ENCODE measurements around the gene COL13A1.

COL13A1 gene

GRCh38 chr10:69888882-69889584, 87.3 kb downstream of the COL13A1 start:
- Histone ChIP-seq H3K27me3 (ENCODE audit: control insufficient read depth in 5 of 5, insufficient read depth in 4 of 5, low read length in 5 of 5) (peaks cover 0 to 7% (median under 1%) of the 10 kb centered on the region in 5 donors), H3K4me1 (ENCODE audit: control insufficient read depth in 5 of 5, insufficient read depth in 5 of 5, low read length in 5 of 5) (no peaks in the 10 kb centered on the region), H3K36me3 (ENCODE audit: control insufficient read depth in 5 of 5, insufficient read depth in 5 of 5, low read length in 5 of 5) (no peaks in the 10 kb centered on the region), H3K9ac (ENCODE audit: low read length in 5 of 5) (no peak overlapping the region), H3K4me3 (ENCODE audit: low read depth in 1 of 5, low read length in 5 of 5) (no peak overlapping the region), H3K9me3 (ENCODE audit: control insufficient read depth in 5 of 5, low read length in 5 of 5) (no peaks in the 10 kb centered on the region), H3K27ac (ENCODE audit: low read depth, low read length) (no peak overlapping the region)

GRCh38 chr10:69890065-69890847, 88.5 kb downstream of the COL13A1 start:
- no peak overlapping the region for H3K27ac ChIP-seq (ENCODE audit: low read depth, low read length)

GRCh38 chr10:69891057-69891617, 89.4 kb downstream of the COL13A1 start:
- H3K27ac ChIP-seq (ENCODE audit: low read depth, low read length): no peak overlapping the region
- H3K9ac ChIP-seq (ENCODE audit: low read length in 5 of 5): no peak overlapping the region
- H3K9me3 ChIP-seq (ENCODE audit: control insufficient read depth in 5 of 5, low read length in 5 of 5): no peaks in the 10 kb centered on the region
- H3K4me3 ChIP-seq (ENCODE audit: low read depth in 1 of 5, low read length in 5 of 5): no peak overlapping the region
- no peaks in the 10 kb centered on the region for H3K36me3 ChIP-seq (ENCODE audit: control insufficient read depth in 5 of 5, insufficient read depth in 5 of 5, low read length in 5 of 5)
- peaks cover 0 to 10% (median 4%) of the 10 kb centered on the region in 5 donors for H3K27me3 ChIP-seq (ENCODE audit: control insufficient read depth in 5 of 5, insufficient read depth in 4 of 5, low read length in 5 of 5)
- H3K4me1 ChIP-seq (ENCODE audit: control insufficient read depth in 5 of 5, insufficient read depth in 5 of 5, low read length in 5 of 5): no peaks in the 10 kb centered on the region

More at GRCh38 chr10:69890065-69890847, 88.5 kb downstream of the COL13A1 start:
- Histone ChIP-seq H3K9me3 (ENCODE audit: control insufficient read depth in 5 of 5, low read length in 5 of 5) (no peaks in the 10 kb centered on the region), H3K27me3 (ENCODE audit: control insufficient read depth in 5 of 5, insufficient read depth in 4 of 5, low read length in 5 of 5) (peaks cover 0 to 7% (median 4%) of the 10 kb centered on the region in 5 donors), H3K9ac (ENCODE audit: low read length in 5 of 5) (no peak overlapping the region), H3K36me3 (ENCODE audit: control insufficient read depth in 5 of 5, insufficient read depth in 5 of 5, low read length in 5 of 5) (no peaks in the 10 kb centered on the region), H3K4me3 (ENCODE audit: low read depth in 1 of 5, low read length in 5 of 5) (no peak overlapping the region), H3K4me1 (ENCODE audit: control insufficient read depth in 5 of 5, insufficient read depth in 5 of 5, low read length in 5 of 5) (no peaks in the 10 kb centered on the region)

- H3K27me3 ChIP-seq (ENCODE audit: control insufficient read depth in 5 of 5, insufficient read depth in 4 of 5, low read length in 5 of 5): peaks cover 0 to 10% (median 4%) of the 10 kb centered on the region in 5 donors
- no peaks in the 10 kb centered on the region for H3K36me3 ChIP-seq (ENCODE audit: control insufficient read depth in 5 of 5, insufficient read depth in 5 of 5, low read length in 5 of 5)
- H3K4me3 ChIP-seq (ENCODE audit: low read depth in 1 of 5, low read length in 5 of 5): no peak overlapping the region
- H3K4me1 ChIP-seq (ENCODE audit: control insufficient read depth in 5 of 5, insufficient read depth in 5 of 5, low read length in 5 of 5): no peaks in the 10 kb centered on the region
- no peaks in the 10 kb centered on the region for H3K9me3 ChIP-seq (ENCODE audit: control insufficient read depth in 5 of 5, low read length in 5 of 5)
- no peak overlapping the region for H3K27ac ChIP-seq (ENCODE audit: low read depth, low read length)
- no peak overlapping the region for H3K9ac ChIP-seq (ENCODE audit: low read length in 5 of 5)
Measured at GRCh38 chr10:69892406-69892805, 90.7 kb downstream of the COL13A1 start.

GRCh38 chr10:69892816-69893215, 91.1 kb downstream of the COL13A1 start:
- Histone ChIP-seq H3K4me1 (ENCODE audit: control insufficient read depth in 5 of 5, insufficient read depth in 5 of 5, low read length in 5 of 5) (no peaks in the 10 kb centered on the region), H3K9me3 (ENCODE audit: control insufficient read depth in 5 of 5, low read length in 5 of 5) (no peaks in the 10 kb centered on the region), H3K27me3 (ENCODE audit: control insufficient read depth in 5 of 5, insufficient read depth in 4 of 5, low read length in 5 of 5) (peaks cover 0 to 10% (median 4%) of the 10 kb centered on the region in 5 donors), H3K36me3 (ENCODE audit: control insufficient read depth in 5 of 5, insufficient read depth in 5 of 5, low read length in 5 of 5) (no peaks in the 10 kb centered on the region), H3K9ac (ENCODE audit: low read length in 5 of 5) (no peak overlapping the region), H3K27ac (ENCODE audit: low read depth, low read length) (no peak overlapping the region), H3K4me3 (ENCODE audit: low read depth in 1 of 5, low read length in 5 of 5) (no peak overlapping the region)

GRCh38 chr10:69893271-69893900, 91.7 kb downstream of the COL13A1 start:
- H3K9me3 ChIP-seq (ENCODE audit: control insufficient read depth in 5 of 5, low read length in 5 of 5): no peaks in the 10 kb centered on the region
- H3K4me1 ChIP-seq (ENCODE audit: control insufficient read depth in 5 of 5, insufficient read depth in 5 of 5, low read length in 5 of 5): no peaks in the 10 kb centered on the region
- no peak overlapping the region for H3K4me3 ChIP-seq (ENCODE audit: low read depth in 1 of 5, low read length in 5 of 5)
- no peaks in the 10 kb centered on the region for H3K36me3 ChIP-seq (ENCODE audit: control insufficient read depth in 5 of 5, insufficient read depth in 5 of 5, low read length in 5 of 5)
- peaks cover 0 to 10% (median 4%) of the 10 kb centered on the region in 5 donors for H3K27me3 ChIP-seq (ENCODE audit: control insufficient read depth in 5 of 5, insufficient read depth in 4 of 5, low read length in 5 of 5)
- no peak overlapping the region for H3K9ac ChIP-seq (ENCODE audit: low read length in 5 of 5)
- no peak overlapping the region for H3K27ac ChIP-seq (ENCODE audit: low read depth, low read length)

- no peaks in the 10 kb centered on the region for H3K4me1 ChIP-seq (ENCODE audit: control insufficient read depth in 5 of 5, insufficient read depth in 5 of 5, low read length in 5 of 5)
- no peak overlapping the region for H3K27ac ChIP-seq (ENCODE audit: low read depth, low read length)
- no peaks in the 10 kb centered on the region for H3K9me3 ChIP-seq (ENCODE audit: control insufficient read depth in 5 of 5, low read length in 5 of 5)
- no peaks in the 10 kb centered on the region for H3K36me3 ChIP-seq (ENCODE audit: control insufficient read depth in 5 of 5, insufficient read depth in 5 of 5, low read length in 5 of 5)
- H3K4me3 ChIP-seq (ENCODE audit: low read depth in 1 of 5, low read length in 5 of 5): no peak overlapping the region
- no peak overlapping the region for H3K9ac ChIP-seq (ENCODE audit: low read length in 5 of 5)
- peaks cover 0 to 10% (median 4%) of the 10 kb centered on the region in 5 donors for H3K27me3 ChIP-seq (ENCODE audit: control insufficient read depth in 5 of 5, insufficient read depth in 4 of 5, low read length in 5 of 5)
Measured at GRCh38 chr10:69894156-69894555, 92.5 kb downstream of the COL13A1 start.

GRCh38 chr10:69895759-69896158, 94.1 kb downstream of the COL13A1 start:
- Histone ChIP-seq H3K9ac (ENCODE audit: low read length in 5 of 5) (no peak overlapping the region), H3K27me3 (ENCODE audit: control insufficient read depth in 5 of 5, insufficient read depth in 4 of 5, low read length in 5 of 5) (peaks cover 0 to 10% (median 4%) of the 10 kb centered on the region in 5 donors), H3K27ac (ENCODE audit: low read depth, low read length) (no peak overlapping the region), H3K4me3 (ENCODE audit: low read depth in 1 of 5, low read length in 5 of 5) (no peak overlapping the region), H3K4me1 (ENCODE audit: control insufficient read depth in 5 of 5, insufficient read depth in 5 of 5, low read length in 5 of 5) (no peaks in the 10 kb centered on the region), H3K9me3 (ENCODE audit: control insufficient read depth in 5 of 5, low read length in 5 of 5) (no peaks in the 10 kb centered on the region), H3K36me3 (ENCODE audit: control insufficient read depth in 5 of 5, insufficient read depth in 5 of 5, low read length in 5 of 5) (no peaks in the 10 kb centered on the region)

- no peaks in the 10 kb centered on the region for H3K36me3 ChIP-seq (ENCODE audit: control insufficient read depth in 5 of 5, insufficient read depth in 5 of 5, low read length in 5 of 5)
- no peak overlapping the region for H3K4me3 ChIP-seq (ENCODE audit: low read depth in 1 of 5, low read length in 5 of 5)
- H3K27me3 ChIP-seq (ENCODE audit: control insufficient read depth in 5 of 5, insufficient read depth in 4 of 5, low read length in 5 of 5): peaks cover 0 to 10% (median 4%) of the 10 kb centered on the region in 5 donors
- H3K27ac ChIP-seq (ENCODE audit: low read depth, low read length): no peak overlapping the region
- H3K9me3 ChIP-seq (ENCODE audit: control insufficient read depth in 5 of 5, low read length in 5 of 5): no peaks in the 10 kb centered on the region
- no peak overlapping the region for H3K9ac ChIP-seq (ENCODE audit: low read length in 5 of 5)
- H3K4me1 ChIP-seq (ENCODE audit: control insufficient read depth in 5 of 5, insufficient read depth in 5 of 5, low read length in 5 of 5): peaks cover 0 to 3% (median 0%) of the 10 kb centered on the region in 5 donors
Measured at GRCh38 chr10:69896606-69897231, 95.0 kb downstream of the COL13A1 start.
